GM23248 (cell line): Measurements from ENCODE around the gene RBMS3. TPM values are rescaled to one million over a fixed set of nuclear protein-coding genes. Genes with fewer than 3 reads are reported as not detected.

Source experiments
- DNase-seq: peaks from one replicate; pipeline ENCODE4 v3.0.0-alpha.2; 2015
- H2AFZ ChIP-seq: fragments of 200-600 bp; sonication (generic); 2 replicates; pipeline ENCODE4 v1.6.1; 2016; ENCODE audit warnings: antibody characterized with exemption
- H3F3A ChIP-seq: fragments of 200-600 bp; sonication (generic); 2 replicates; pipeline ENCODE4 v1.6.1; 2016; ENCODE audit warnings: mild to moderate bottlenecking, antibody characterized with exemption, mixed run types; ENCODE audit not compliant: insufficient read depth
- H3K27ac ChIP-seq: fragments of 200-600 bp; sonication (generic); 2 replicates; pipeline ENCODE4 v1.5.1; 2016; ENCODE audit warnings: mild to moderate bottlenecking
- H3K27me3 ChIP-seq: fragments of 200-600 bp; sonication (generic); replicated peaks from 2 replicates; pipeline ENCODE4 v1.6.1; 2016; ENCODE audit warnings: mild to moderate bottlenecking; ENCODE audit not compliant: insufficient read depth
- H3K36me3 ChIP-seq: fragments of 200-600 bp; sonication (generic); 2 replicates; pipeline ENCODE4 v1.6.1; 2016; ENCODE audit warnings: low read depth, mild to moderate bottlenecking
- H3K4me1 ChIP-seq: fragments of 200-600 bp; sonication (generic); 2 replicates; pipeline ENCODE4 v1.6.1; 2016; ENCODE audit warnings: mild to moderate bottlenecking; ENCODE audit not compliant: insufficient read depth
- H3K4me2 ChIP-seq: fragments of 200-600 bp; sonication (generic); one replicate; pipeline ENCODE4 v1.6.1; 2016; ENCODE audit warnings: mild to moderate bottlenecking; ENCODE audit not compliant: unreplicated experiment
- H3K4me3 ChIP-seq: fragments of 200-600 bp; sonication (generic); 2 replicates; pipeline ENCODE4 v1.5.1; 2016; ENCODE audit warnings: mild to moderate bottlenecking
- H3K79me2 ChIP-seq: fragments of 200-600 bp; sonication (generic); 2 replicates; pipeline ENCODE4 v1.6.1; 2016; ENCODE audit warnings: mild to moderate bottlenecking; ENCODE audit not compliant: insufficient read depth
- H3K9ac ChIP-seq: fragments of 200-600 bp; sonication (generic); 2 replicates; pipeline ENCODE4 v1.6.1; 2016; ENCODE audit warnings: mild to moderate bottlenecking
- H3K9me2 ChIP-seq: fragments of 200-600 bp; sonication (generic); 2 replicates; pipeline ENCODE4 v1.6.1; 2016; ENCODE audit warnings: mixed run types, mild to moderate bottlenecking, moderate library complexity; ENCODE audit not compliant: insufficient read depth
- H3K9me3 ChIP-seq: fragments of 200-600 bp; sonication (generic); one replicate; pipeline ENCODE4 v1.6.1; 2017; ENCODE audit warnings: low read depth
- H4K20me1 ChIP-seq: fragments of 200-600 bp; sonication (generic); 2 replicates; pipeline ENCODE4 v1.6.0; 2016; ENCODE audit not compliant: insufficient read depth
- EZH2 ChIP-seq: fragments of 200-600 bp; sonication (generic); IDR thresholded peaks from 2 replicates; pipeline ENCODE4 v1.6.1; 2018; ENCODE audit warnings: antibody characterized with exemption, mild to moderate bottlenecking; ENCODE audit not compliant: insufficient read depth, poor library complexity, severe bottlenecking
- EZH2phosphoT487 ChIP-seq: fragments of 200-600 bp; sonication (generic); IDR thresholded peaks from 2 replicates; pipeline ENCODE4 v1.6.1; 2018; ENCODE audit warnings: antibody characterized with exemption, moderate library complexity, mild to moderate bottlenecking, low read depth; ENCODE audit not compliant: insufficient read depth
- in situ Hi-C: fragments of 300-500 bp; cut with MboI; formaldehyde crosslinking; loops from 2 replicates; pipeline ENCODE4 v1.15.0; 2020
- polyA plus RNA-seq: library from polyadenylated mRNA; unstranded; fragments of >200 nt; fragmentation: Nextera tagmentation; extraction: Ambion mirVana; gene quantifications from 2 replicates; pipeline ENCODE4 v1.2.1, GENCODE V29; 2016
- small RNA-seq: library from RNA; depleted of rRNA; stranded (forward); fragments of <200 nt; gene quantifications from one replicate; pipeline ENCODE3, GENCODE V24; 2014; ENCODE audit warnings: low read depth, low replicate concordance
- total RNA-seq: library from RNA; depleted of rRNA; stranded (reverse); fragments of >200 nt; shearing (Covaris generic); gene quantifications from 2 replicates; pipeline ENCODE4 v1.2.3, GENCODE V29; 2014

RBMS3 gene
- total and polyA plus RNA-seq, 2 experiments from 2014 or later, result 40.0 to 94.3 TPM

DNA sequence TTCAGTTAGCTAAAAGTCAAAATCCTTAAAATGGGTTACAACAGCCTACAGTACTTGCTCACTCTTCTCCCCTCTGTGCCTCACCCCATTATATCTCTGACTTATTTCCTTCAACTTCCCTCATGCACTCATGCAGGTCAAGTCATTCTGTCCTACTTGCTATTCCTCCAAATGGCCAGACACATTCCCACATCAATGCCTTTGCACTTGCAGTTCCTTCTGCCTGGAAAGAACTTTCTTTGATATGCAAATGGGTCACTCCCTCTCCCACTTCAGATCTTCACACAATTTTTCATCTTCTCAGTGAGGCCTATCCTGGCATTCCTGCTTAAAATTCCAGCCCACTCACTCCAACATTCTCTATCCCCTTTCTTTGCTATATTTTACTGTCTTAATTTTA, 778.4 kb downstream of the RBMS3 start:
- no peak overlapping the region for H2AFZ ChIP-seq
- TF ChIP-seq EZH2 (no peak), EZH2phosphoT487 (no peak)
- H3K9me2 ChIP-seq, result no peaks in the 10 kb centered on the region; the same call in 1 of the 2 replicates

More for the DNA sequence above, 778.4 kb downstream of the RBMS3 start:
- no peak overlapping the region for H3K9ac ChIP-seq
- H3K27me3 ChIP-seq, result no peaks in the 10 kb centered on the region
- no peaks in the 10 kb centered on the region for H4K20me1 ChIP-seq
- DNase-seq, result no peak
- no peaks in the 10 kb centered on the region for H3K9me3 ChIP-seq
- in situ Hi-C loops, result no loop called here
- no peaks in the 10 kb centered on the region for H3F3A ChIP-seq
- no peak overlapping the region for H3K4me3 ChIP-seq
- H3K4me2 ChIP-seq, result no peak overlapping the region
- H3K79me2 ChIP-seq, result no peaks in the 10 kb centered on the region
- no peak overlapping the region for H3K27ac ChIP-seq
- H3K4me1 ChIP-seq, result no peaks in the 10 kb centered on the region
- H3K36me3 ChIP-seq, result no peaks in the 10 kb centered on the region

Small RNA genes lying within 50 kb of the gene (small RNA-seq; reads per million reads assigned to genes)
- gene MTND4LP9, result not detected
